HG02798 (cell line): Measurements from ENCODE around the gene UGT1A10.

Source experiments
- ATAC-seq: cut with Tn5 transposase; IDR thresholded peaks from one replicate; pipeline ENCODE4 v1.9.1; 2021; ENCODE audit warnings: mild to moderate bottlenecking; ENCODE audit not compliant: unreplicated experiment, poor library complexity

Gene UGT1A10

GRCh38 chr2:233799087-233799665 is 162.9 kb downstream of the UGT1A10 start:
- ATAC-seq: no peak

- no peak for ATAC-seq
Measured at GRCh38 chr2:233799716-233800115, 163.5 kb downstream of the UGT1A10 start.

- ATAC-seq: no peak
Measured at GRCh38 chr2:233800208-233800607, 164.0 kb downstream of the UGT1A10 start.

DNA sequence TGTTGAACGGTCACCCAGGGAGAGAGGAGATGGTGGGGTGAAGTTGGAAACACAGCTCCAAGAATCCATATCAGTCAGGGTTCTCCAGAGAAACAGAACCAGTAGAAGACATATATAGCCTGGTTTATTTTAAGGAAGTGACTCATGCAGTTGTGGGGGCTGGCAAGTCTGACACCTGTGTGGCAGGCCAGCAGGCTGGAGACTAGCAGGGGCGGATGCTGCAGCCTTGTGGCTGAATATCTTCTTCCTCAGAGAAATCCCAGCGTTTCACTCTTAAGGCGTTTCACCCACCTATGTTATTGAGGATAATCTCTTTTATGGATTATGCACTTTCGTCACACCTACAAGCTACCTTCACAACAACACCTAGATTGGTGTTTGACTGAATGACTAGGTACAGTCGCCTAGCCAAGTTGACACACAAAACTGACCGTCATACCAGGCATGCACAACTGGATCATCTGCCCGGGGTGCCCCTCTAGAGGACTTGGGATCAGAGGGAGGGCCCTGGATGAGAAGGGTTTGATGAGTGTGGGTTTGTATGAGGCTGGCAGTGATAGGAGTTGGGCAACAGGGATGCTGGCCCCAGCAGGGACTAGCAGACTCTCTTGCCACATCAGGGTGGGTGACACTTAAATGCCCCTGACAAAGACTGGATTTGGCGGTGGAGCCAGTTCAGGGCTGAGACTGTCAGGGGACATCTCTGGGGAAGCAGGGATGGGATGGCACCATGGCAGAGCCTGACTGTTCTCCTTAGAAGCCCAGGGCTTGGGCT is 165.3 kb downstream of the UGT1A10 start:
- ATAC-seq: peak; percentile 53

DNA sequence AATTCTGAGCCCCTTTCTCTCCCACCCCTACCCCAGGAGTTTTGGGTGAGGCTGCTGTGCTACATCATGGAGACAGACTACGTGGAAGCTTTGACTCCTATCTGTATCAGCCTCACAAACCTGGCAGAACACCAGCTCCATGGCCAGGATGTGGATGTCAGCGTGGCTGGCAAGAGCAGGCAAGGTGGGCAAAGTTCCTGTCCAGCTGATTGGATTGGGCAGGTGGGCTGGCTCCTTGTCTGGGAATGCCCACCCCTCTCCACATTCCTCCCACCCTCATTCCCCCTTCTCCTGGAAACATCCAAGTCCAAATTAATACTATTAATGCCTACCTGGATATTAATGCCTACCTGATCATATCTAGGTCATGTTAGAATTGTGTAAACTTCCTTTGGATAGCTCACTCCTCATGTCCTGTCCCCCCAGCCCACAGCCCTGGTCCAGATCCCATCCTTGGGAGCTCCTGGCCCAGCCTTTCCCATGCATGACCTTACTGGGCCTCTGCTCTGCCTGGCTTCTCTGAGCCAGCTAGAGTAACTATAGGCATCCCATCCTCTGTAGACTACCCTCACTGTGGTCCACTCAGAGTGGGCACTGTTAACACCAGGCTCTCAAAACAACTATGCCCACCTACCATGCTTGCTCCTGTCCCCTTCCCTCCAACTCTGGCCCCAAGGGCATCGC is 166.0 kb downstream of the UGT1A10 start:
- no peak for ATAC-seq

- no peak for ATAC-seq
Measured at GRCh38 chr2:233803292-233803911, 167.2 kb downstream of the UGT1A10 start.

- no peak for ATAC-seq
Measured at GRCh38 chr2:233803994-233804393, 167.7 kb downstream of the UGT1A10 start.

DNA sequence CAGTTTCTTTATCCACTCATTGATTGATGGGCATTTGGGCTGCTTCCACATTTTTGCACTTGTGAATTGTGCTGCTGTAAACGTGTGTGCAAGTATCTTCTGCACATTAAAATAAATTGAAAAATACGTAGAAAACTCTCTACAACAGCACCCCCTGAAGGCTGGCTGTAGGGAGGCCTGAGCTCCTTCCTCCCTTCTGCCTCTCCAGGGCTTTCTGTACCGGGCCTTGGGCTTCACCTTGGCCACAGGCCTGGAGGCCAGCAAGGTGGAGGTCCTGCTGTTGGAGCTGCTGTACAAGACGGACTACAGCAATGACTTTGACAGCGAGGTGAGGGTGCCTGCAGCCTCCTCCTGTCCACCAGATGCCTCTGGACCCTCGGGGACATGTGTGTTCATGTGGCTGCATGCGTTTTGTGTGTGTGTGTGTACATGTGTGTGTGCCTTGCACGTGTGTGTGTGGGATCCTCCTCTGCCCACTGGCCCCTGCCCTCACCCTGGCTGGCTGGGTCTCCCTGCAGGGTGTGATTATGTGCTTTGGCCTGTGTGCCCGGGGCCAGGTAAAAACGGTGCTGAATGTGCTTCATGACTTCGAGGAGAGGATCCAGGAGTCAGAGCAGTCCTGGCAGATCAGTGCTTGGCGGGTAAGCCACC is 171.1 kb downstream of the UGT1A10 start:
- no peak for ATAC-seq

DNA sequence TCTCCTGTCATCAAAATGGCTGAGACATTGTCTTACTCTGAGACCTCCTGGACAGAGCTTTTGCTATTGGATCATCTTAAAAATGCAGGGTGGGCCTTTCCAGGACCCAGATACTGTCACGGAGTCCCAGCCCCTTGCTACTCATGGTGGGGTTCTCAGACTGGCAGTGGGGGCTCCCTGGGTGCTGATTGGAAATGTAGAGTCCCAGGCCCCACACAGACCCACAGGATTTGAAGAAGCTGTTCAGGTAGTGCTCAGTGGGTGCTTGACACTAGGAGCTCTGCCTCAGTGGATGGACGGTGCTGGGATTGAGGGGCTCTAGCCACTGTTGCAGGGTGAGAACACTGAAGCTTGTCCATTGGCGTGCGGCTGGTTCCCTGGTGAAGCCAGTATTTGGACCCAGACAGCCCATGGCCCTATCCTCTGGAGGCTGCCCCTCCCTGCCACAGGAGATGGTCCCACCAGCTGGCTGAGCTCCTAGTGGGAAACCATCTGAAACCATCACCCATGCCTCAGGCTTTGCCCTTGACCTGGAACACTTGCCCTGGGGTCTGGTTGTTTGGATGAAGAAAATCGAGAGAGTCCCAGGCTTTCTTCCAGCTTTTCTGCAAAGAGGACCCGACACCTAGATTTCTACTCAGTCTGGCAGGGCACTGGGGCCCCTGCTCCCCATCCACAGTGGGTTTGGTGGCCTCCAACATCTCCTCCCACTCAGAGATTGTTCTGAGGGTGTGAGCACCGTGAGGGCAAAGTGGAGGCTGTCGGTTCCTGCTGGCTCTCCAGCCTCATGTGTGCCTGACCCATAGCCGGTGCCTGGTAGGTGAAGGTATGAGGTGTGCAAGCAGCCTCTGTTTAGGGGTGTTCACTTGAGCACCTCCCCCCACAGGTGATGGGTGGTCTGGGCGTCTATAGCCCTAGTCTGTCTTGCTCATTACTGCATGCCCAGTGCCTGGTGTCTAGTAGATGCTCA is 172.0 kb downstream of the UGT1A10 start:
- ATAC-seq: no peak

GRCh38 chr2:233810385-233810784 is 174.1 kb downstream of the UGT1A10 start:
- ATAC-seq: no peak

- no peak for ATAC-seq
Measured at GRCh38 chr2:233811087-233811486, 174.8 kb downstream of the UGT1A10 start.

- no peak for ATAC-seq
Measured at GRCh38 chr2:233811732-233812131, 175.5 kb downstream of the UGT1A10 start.

- no peak for ATAC-seq
Measured at GRCh38 chr2:233813236-233814055, 177.2 kb downstream of the UGT1A10 start.

DNA sequence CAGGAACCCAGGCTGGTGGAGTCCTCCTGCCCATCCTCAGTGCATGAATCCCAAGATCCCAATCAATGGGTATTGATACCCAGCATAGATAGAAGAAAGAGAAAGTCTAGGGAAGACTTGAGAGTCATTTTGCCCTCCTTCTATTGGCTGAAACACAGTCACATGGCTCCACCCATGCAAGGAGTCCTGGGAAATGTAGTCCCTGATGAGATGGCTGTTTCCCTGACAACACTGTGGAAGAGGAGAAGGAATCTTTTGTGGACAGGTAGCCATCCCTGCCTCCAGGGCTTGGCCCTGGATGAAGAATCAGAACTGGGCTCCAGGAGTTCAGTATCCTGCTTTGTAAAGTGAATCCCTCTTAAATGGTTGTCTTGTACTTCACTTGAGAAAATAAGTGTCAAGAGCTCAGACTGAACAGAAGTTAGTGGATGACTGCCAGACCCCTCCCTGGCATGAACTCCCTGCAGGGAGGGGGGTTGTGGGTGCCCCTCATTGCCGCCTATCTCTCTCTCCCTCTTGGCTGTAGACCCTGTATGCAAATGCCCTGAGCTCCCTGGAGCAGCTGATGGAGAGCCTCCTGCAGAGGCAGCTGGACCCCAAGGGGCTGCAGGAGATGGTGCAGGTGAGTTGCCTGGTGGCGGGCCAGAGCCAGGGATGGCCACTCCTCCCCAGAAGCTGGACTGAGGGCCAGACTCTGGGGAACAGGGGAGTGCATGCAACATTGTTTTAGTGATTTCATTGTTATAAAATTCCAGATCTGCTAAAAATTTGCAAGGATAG is 178.0 kb downstream of the UGT1A10 start:
- ATAC-seq: no peak

DNA sequence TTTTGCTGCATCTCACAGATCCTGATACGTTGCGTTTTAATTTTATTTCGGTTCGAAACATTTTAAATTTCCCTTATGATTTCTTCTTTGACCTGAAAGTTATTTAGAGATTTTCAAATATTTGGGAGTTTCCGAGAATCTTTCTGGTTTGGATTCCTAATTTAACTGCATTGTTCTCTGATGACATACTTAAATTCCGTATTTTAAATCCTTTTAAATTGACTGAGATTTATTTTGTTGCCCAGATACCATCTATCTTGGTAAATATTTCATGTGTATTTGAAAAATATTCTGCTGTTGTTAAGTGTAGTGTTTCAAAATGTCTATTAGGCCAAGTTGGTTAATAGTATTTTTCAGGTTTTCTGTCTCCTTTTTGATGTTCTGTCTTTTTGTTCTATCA is 179.6 kb downstream of the UGT1A10 start:
- ATAC-seq: no peak

DNA sequence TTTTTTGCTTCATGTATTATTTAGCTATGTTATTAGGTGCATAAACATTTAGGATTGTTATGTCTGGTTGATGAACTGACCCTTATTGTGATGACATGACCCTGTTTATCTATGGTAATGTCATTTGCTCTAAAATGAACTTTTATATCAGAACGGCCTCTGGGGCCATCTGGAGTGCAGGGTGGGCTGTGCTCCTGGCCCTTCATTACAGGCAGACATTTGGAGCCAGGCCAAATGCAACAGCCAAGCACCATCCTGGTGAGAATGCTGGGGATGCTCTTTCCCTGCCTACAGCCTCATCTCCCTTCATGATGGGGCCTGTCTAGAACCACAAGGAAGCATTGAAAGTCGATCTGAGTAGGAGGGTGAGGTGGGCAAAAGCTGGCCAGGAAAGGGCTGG is 180.1 kb downstream of the UGT1A10 start:
- no peak for ATAC-seq

DNA sequence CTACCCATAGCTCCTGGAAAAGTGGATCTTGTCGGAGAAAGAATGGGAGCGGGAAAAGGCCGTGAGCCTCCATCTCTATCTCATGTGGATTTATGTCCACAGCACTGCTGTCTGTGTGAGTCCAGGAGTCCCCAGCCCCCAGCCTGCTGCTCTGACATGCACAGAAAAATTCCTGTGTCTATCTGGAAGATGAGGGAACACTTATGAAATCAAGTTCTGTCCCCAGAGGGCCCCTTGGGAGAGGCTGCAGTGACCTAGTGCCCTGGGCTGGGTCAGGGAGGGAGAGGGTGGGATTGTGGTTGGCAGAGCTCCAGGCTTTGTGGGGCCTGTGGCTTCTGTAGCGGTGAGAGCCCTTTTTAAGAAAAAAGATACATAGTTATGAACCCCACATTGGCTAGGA is 180.5 kb downstream of the UGT1A10 start:
- ATAC-seq: no peak

GRCh38 chr2:233817361-233817911 is 181.2 kb downstream of the UGT1A10 start:
- no peak for ATAC-seq
